Measurements from ENCODE around the gene TUBB2A. TPM values are rescaled to one million over a fixed set of nuclear protein-coding genes. Genes with fewer than 3 reads are reported as not detected.
"Not testable (repeated sequence)": the region's sequence is repeated elsewhere in the genome, so short reads cannot be mapped to it uniquely, and the experiment has no call there.

The TUBB2A gene
- total RNA-seq, 1 experiment from 2014 or later: 89.8 TPM

DNA sequence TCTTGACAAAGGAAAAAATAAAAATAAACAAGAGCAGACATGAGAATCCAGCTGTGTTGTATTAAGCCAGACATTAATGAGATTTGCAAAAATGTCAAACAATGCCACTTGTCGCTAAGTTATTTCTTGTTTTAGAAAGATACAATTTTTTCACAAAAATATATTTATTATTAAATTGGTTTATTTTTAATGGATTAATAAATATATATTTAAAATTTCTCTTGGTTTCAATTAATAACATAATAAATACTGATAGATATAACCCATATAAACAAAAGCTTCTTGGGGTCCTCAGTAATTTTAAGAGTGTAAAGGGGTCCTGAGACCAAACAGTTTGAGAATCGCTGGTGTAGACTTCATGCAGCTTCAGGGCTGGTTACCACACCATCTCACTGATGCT, 44.0 kb upstream of the TUBB2A start:
- no TSS peak for BruUV-seq (replicated peaks)
- no peaks in the 10 kb centered on the region for H3K9me3 Mint-ChIP-seq (ENCODE audit: unreplicated experiment)
- POLR2A ChIA-PET: no interaction called here

DNA sequence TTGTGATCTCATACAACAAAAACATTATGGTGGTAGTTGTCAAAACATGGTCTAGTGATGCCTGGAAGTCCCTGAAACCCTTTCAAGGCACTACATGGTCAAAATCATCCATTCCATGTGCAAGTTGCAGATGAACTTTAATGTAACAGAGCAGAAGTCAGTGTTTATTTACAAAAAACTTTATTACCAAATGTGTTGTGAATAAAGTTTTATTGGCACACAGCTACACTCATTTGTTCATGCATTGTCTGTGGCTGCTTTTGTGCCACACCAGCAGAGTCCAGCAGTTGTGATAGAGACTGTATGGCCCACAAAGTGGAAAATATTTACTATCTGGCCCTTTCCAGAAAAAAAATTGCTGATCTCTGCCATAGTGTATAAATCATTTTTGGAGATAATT, 43.3 kb upstream of the TUBB2A start:
- Mint-ChIP-seq H3K27me3 (ENCODE audit: insufficient read depth, unreplicated experiment) (no peaks in the 10 kb centered on the region), H3K9me3 (ENCODE audit: unreplicated experiment) (no peaks in the 10 kb centered on the region), H3K4me3 (ENCODE audit: unreplicated experiment) (no peak overlapping the region), H3K36me3 (ENCODE audit: insufficient read depth, unreplicated experiment) (no peaks in the 10 kb centered on the region), H3K27ac (ENCODE audit: unreplicated experiment) (no peak overlapping the region), H3K4me1 (ENCODE audit: low read depth, unreplicated experiment) (no peaks in the 10 kb centered on the region)
- TF ChIP-seq, protein P1, sequence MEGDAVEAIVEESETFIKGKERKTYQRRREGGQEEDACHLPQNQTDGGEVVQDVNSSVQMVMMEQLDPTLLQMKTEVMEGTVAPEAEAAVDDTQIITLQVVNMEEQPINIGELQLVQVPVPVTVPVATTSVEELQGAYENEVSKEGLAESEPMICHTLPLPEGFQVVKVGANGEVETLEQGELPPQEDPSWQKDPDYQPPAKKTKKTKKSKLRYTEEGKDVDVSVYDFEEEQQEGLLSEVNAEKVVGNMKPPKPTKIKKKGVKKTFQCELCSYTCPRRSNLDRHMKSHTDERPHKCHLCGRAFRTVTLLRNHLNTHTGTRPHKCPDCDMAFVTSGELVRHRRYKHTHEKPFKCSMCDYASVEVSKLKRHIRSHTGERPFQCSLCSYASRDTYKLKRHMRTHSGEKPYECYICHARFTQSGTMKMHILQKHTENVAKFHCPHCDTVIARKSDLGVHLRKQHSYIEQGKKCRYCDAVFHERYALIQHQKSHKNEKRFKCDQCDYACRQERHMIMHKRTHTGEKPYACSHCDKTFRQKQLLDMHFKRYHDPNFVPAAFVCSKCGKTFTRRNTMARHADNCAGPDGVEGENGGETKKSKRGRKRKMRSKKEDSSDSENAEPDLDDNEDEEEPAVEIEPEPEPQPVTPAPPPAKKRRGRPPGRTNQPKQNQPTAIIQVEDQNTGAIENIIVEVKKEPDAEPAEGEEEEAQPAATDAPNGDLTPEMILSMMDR (IDR thresholded peaks at IDR 0.05; ENCODE audit: insufficient read depth in 1 of 2, low read depth in 1 of 2, low read length in 1 of 2, severe bottlenecking in 1 of 2, unreplicated experiment in 1 of 2): no peak
- CTCF ChIA-PET: no interaction called here
- Histone ChIP-seq H3K9me3 (no peaks in the 10 kb centered on the region), H3K36me3 (ENCODE audit: control insufficient read depth, insufficient read depth, low read length) (no peaks in the 10 kb centered on the region), H3K27me3 (replicated peaks; ENCODE audit: control insufficient read depth, insufficient read depth, low read length) (no peaks in the 10 kb centered on the region), H3K4me3 (ENCODE audit: low read depth, low read length) (no peak overlapping the region), H3K4me1 (no peaks in the 10 kb centered on the region)
- BruUV-seq (replicated peaks): no TSS peak
- DNase-seq: no peak
- POLR2A ChIA-PET: no interaction called here
- intact Hi-C loops (cut with micrococcal nuclease; ENCODE audit: unreplicated experiment): no loop called here

More for the DNA sequence above, 44.0 kb upstream of the TUBB2A start:
- CTCF ChIA-PET: no interaction called here
- Mint-ChIP-seq H3K27ac (ENCODE audit: unreplicated experiment) (no peak overlapping the region), H3K27me3 (ENCODE audit: insufficient read depth, unreplicated experiment) (no peaks in the 10 kb centered on the region), H3K4me3 (ENCODE audit: unreplicated experiment) (no peak overlapping the region), H3K4me1 (ENCODE audit: low read depth, unreplicated experiment) (no peaks in the 10 kb centered on the region), H3K36me3 (ENCODE audit: insufficient read depth, unreplicated experiment) (no peaks in the 10 kb centered on the region)
- no peak overlapping the region for H3K4me3 ChIP-seq (ENCODE audit: low read depth, low read length)
- no peaks in the 10 kb centered on the region for H3K27me3 ChIP-seq (replicated peaks; ENCODE audit: control insufficient read depth, insufficient read depth, low read length)
- intact Hi-C loops (cut with micrococcal nuclease; ENCODE audit: unreplicated experiment): no loop called here
- no peaks in the 10 kb centered on the region for H3K36me3 ChIP-seq (ENCODE audit: control insufficient read depth, insufficient read depth, low read length)
- H3K4me1 ChIP-seq: no peaks in the 10 kb centered on the region
- no peaks in the 10 kb centered on the region for H3K9me3 ChIP-seq
- TF ChIP-seq, protein P1 (IDR thresholded peaks at IDR 0.05; ENCODE audit: insufficient read depth in 1 of 2, low read depth in 1 of 2, low read length in 1 of 2, severe bottlenecking in 1 of 2, unreplicated experiment in 1 of 2): no peak
- no peak for DNase-seq

DNA sequence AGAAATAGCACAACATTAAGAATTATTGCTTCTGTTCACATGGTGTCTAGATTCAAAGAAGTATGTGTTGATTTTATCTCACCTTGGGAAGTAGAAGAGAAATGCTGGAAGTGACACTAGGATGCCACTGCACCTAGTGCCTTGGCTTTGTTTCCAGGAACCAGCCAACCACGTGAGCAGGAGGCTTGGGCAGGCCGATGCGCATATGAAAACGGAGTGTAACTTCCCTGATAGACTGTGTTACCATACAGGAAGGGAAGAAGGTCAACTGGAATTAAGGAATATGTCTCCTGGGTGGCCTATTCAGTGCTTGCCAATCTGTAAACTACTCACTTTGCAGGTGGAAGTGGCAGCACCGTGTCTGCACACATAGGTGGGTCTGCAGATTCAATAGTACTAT, 42.0 kb upstream of the TUBB2A start:
- Histone ChIP-seq H3K4me1 (no peaks in the 10 kb centered on the region), H3K4me3 (ENCODE audit: low read depth, low read length) (no peak overlapping the region), H3K27me3 (replicated peaks; ENCODE audit: control insufficient read depth, insufficient read depth, low read length) (no peaks in the 10 kb centered on the region), H3K9me3 (no peaks in the 10 kb centered on the region), H3K36me3 (ENCODE audit: control insufficient read depth, insufficient read depth, low read length) (no peaks in the 10 kb centered on the region)
- POLR2A ChIA-PET: no interaction called here
- no TSS peak for BruUV-seq (replicated peaks)
- no peaks in the 10 kb centered on the region for H3K27me3 Mint-ChIP-seq (ENCODE audit: insufficient read depth, unreplicated experiment)
- CTCF ChIA-PET: no interaction called here
- no peak overlapping the region for H3K4me3 Mint-ChIP-seq (ENCODE audit: unreplicated experiment)
- intact Hi-C loops (cut with micrococcal nuclease; ENCODE audit: unreplicated experiment): no loop called here
- no peaks in the 10 kb centered on the region for H3K9me3 Mint-ChIP-seq (ENCODE audit: unreplicated experiment)
- H3K4me1 Mint-ChIP-seq (ENCODE audit: low read depth, unreplicated experiment): no peaks in the 10 kb centered on the region
- TF ChIP-seq, protein P1 (IDR thresholded peaks at IDR 0.05; ENCODE audit: insufficient read depth in 1 of 2, low read depth in 1 of 2, low read length in 1 of 2, severe bottlenecking in 1 of 2, unreplicated experiment in 1 of 2): no peak
- no peak overlapping the region for H3K27ac Mint-ChIP-seq (ENCODE audit: unreplicated experiment)
- DNase-seq: no peak
- no peaks in the 10 kb centered on the region for H3K36me3 Mint-ChIP-seq (ENCODE audit: insufficient read depth, unreplicated experiment)

DNA sequence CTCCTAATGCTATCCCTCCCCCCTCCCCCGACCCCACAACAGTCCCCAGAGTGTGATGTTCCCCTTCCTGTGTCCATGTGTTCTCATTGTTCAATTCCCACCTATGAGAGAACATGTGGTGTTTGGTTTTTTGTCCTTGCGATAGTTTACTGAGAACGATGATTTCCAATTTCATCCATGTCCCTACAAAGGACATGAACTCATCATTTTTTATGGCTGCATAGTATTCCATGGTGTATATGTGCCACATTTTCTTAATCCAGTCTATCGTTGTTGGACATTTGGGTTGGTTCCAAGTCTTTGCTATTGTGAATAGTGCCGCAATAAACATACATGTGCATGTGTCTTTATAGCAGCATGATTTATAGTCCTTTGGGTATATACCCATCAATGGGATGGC, 40.4 kb upstream of the TUBB2A start:
- DNase-seq; H3K4me1 ChIP-seq; H3K36me3 ChIP-seq (ENCODE audit: control insufficient read depth, insufficient read depth, low read length); H3K27me3 Mint-ChIP-seq (ENCODE audit: insufficient read depth, unreplicated experiment); H3K27me3 ChIP-seq (replicated peaks; ENCODE audit: control insufficient read depth, insufficient read depth, low read length); H3K4me3 ChIP-seq (ENCODE audit: low read depth, low read length); H3K9me3 Mint-ChIP-seq (ENCODE audit: unreplicated experiment); POLR2A ChIA-PET; H3K36me3 Mint-ChIP-seq (ENCODE audit: insufficient read depth, unreplicated experiment); H3K4me1 Mint-ChIP-seq (ENCODE audit: low read depth, unreplicated experiment); H3K27ac Mint-ChIP-seq (ENCODE audit: unreplicated experiment); BruUV-seq (replicated peaks); CTCF ChIA-PET; H3K9me3 ChIP-seq; H3K4me3 Mint-ChIP-seq (ENCODE audit: unreplicated experiment); intact Hi-C loops (cut with micrococcal nuclease; ENCODE audit: unreplicated experiment): not testable (repeated sequence)
